HUES64 (cell line): ENCODE measurements around the gene ABHD16B.

ENCODE experiments used
- H3K27ac ChIP-seq: 2 replicates; pipeline ENCODE4 v1.7.0; 2013; ENCODE audit warnings: low read depth, low read length, inconsistent platforms
- H3K27me3 ChIP-seq: 2 replicates; pipeline ENCODE4 v1.6.1; 2013; ENCODE audit warnings: mild to moderate bottlenecking, low read length; ENCODE audit not compliant: insufficient read depth
- H3K36me3 ChIP-seq: 2 replicates; pipeline ENCODE4 v1.6.1; 2013; ENCODE audit warnings: mild to moderate bottlenecking, low read length; ENCODE audit not compliant: insufficient read depth
- H3K4me1 ChIP-seq: 2 replicates; pipeline ENCODE4 v1.6.1; 2013; ENCODE audit warnings: mild to moderate bottlenecking, low read length, moderate library complexity; ENCODE audit not compliant: insufficient read depth
- H3K4me3 ChIP-seq: 2 replicates; pipeline ENCODE4 v1.5.1; 2013; ENCODE audit warnings: mild to moderate bottlenecking, low read length, moderate library complexity
- H3K9ac ChIP-seq: 2 replicates; pipeline ENCODE4 v1.6.1; 2013; ENCODE audit warnings: mild to moderate bottlenecking, low read depth, low read length
- H3K9me3 ChIP-seq: 2 replicates; pipeline ENCODE4 v1.6.1; 2013; ENCODE audit warnings: low read depth, low read length; ENCODE audit not compliant: insufficient read depth
- WGBS: fragments of 150-250, 120-280 bp; methylation state at CpG from one replicate; pipeline ENCODE4 v1.1.7; 2013; ENCODE audit warnings: missing lambda C conversion rate; 5-methylcytosine and 5-hydroxymethylcytosine counted together

Gene ABHD16B

DNA sequence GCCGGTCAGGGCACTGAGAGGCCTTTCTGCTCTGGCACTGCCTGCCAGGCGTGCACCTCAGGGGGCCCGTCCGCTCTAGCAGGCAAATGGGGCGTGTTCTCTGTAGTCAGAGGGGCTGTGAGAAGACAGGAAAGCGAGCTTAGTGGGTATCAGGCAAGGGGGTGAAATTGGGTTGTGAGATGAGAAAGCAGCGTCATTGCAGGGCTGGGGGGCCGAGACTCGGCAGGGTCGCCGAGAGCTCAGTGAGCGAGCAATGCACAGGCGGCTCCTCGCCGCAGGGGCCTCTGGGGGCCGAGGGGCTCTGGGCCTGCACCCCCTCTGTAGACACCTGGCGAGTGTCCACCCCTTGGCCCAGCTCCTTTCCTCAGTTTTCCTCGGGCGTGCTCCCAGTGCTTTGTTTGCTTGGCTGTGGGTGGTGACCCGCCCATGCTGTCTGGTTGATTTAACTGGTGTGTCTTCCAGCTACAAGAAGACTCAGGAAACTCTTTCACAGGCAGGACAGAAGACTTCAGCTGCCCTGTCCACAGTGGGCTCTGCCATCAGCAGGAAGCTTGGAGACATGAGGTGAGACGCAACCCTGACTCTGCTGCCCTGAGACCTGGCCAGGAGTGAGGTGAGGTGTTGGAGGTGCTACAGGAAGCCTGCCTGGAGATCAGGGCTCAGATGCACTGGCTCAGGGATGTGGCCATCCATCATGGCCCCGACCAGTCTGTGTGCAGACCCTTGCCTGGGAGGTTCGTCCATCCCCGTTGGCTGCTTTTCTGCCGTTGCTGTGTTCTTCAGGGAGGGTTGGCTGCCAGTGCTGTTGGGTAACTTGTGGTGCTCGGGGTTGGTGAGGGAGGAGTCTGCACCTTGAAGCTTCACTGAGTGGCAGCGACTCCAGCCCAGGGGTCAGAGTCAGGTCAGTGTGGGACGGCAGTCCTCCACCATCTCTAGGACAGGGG is 21.2 kb downstream of the ABHD16B start:
- peaks cover 64% of the 10 kb centered on the region for H3K36me3 ChIP-seq
- no peak overlapping the region for H3K4me3 ChIP-seq
- no peak overlapping the region for H3K27ac ChIP-seq
- no peak overlapping the region for H3K9ac ChIP-seq
- no peaks in the 10 kb centered on the region for H3K4me1 ChIP-seq
- 94% methylated on average over 28 of the region's 28 CpGs for WGBS
- no peaks in the 10 kb centered on the region for H3K9me3 ChIP-seq
- no peaks in the 10 kb centered on the region for H3K27me3 ChIP-seq

DNA sequence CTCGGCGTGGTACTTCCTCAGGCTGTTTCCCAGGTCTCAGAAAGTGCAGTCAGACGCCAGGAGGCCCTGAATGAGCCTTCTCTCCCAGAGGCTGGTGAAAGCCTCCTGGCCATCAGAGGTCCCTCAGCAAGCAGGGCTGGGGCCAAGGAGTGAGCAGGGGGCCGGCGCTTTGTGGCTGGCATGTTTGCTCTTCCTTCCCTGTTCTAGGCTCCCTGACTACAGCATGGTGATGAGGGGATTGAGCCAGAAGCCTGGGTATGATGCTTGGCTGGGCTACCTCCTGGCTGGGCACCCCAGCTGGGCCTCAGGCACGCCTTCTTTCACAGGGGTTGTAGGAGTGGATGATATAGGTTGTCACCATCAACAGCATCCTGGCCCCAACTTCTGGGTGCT is 21.9 kb downstream of the ABHD16B start:
- Histone ChIP-seq H3K27me3 (no peaks in the 10 kb centered on the region), H3K36me3 (peaks cover 64% of the 10 kb centered on the region), H3K4me1 (no peaks in the 10 kb centered on the region), H3K27ac (no peak overlapping the region), H3K4me3 (no peak overlapping the region), H3K9ac (no peak overlapping the region), H3K9me3 (no peaks in the 10 kb centered on the region)
- WGBS, result 95% methylated on average over 6 of the region's 6 CpGs

GRCh38 chr20:63884506-63885263 is 23.4 kb downstream of the ABHD16B start:
- H3K27ac ChIP-seq, result no peak overlapping the region
- no peak overlapping the region for H3K9ac ChIP-seq
- no peak overlapping the region for H3K4me3 ChIP-seq
- 94% methylated on average over 21 of the region's 21 CpGs for WGBS
- no peaks in the 10 kb centered on the region for H3K9me3 ChIP-seq
- no peaks in the 10 kb centered on the region for H3K4me1 ChIP-seq
- peaks cover 69% of the 10 kb centered on the region for H3K36me3 ChIP-seq
- H3K27me3 ChIP-seq, result no peaks in the 10 kb centered on the region

DNA sequence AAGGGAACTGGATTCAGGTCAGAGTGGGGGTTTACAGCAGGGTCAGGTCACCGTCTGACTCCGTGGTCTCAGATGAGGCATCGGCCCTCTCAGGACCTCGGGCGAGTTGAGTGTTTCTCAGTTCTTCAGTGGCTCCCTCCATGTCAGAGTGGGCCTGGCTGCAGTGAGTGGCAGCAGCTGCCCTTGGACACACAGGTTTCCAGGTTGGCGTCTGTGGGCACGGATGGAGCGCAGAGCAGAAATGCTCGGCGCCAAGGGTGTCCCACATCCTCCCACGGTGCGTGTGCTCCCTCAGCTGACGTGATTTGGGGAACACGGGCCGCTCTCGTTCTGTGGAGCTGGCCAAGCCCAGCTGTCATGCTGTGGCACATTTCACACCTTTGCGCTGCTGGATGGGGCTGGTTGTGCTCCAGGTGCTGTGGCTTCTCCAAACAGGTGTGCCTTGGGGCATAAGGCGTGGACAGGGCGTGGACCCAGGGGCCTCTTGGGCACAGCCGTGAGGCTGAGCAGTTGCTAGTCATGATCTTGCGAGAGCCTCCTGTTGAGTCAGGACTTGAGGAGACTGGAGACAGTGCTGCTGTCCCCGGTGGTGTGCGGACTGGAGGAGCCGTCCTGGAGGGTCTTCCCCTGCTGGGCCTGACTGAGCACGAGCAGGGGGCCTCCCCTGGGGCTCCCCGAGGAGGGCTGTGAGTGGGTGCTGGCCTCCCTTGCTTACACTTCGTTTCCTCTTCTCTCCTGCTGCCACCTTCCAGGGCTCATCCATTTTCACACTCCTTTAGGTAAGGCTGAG is 24.2 kb downstream of the ABHD16B start:
- no peak overlapping the region for H3K27ac ChIP-seq
- peaks cover 77% of the 10 kb centered on the region for H3K36me3 ChIP-seq
- no peak overlapping the region for H3K4me3 ChIP-seq
- no peaks in the 10 kb centered on the region for H3K27me3 ChIP-seq
- 94% methylated on average over 27 of the region's 27 CpGs for WGBS
- H3K9ac ChIP-seq, result no peak overlapping the region; the same call in 1 of the 2 replicates
- no peaks in the 10 kb centered on the region for H3K9me3 ChIP-seq
- H3K4me1 ChIP-seq, result no peaks in the 10 kb centered on the region

DNA sequence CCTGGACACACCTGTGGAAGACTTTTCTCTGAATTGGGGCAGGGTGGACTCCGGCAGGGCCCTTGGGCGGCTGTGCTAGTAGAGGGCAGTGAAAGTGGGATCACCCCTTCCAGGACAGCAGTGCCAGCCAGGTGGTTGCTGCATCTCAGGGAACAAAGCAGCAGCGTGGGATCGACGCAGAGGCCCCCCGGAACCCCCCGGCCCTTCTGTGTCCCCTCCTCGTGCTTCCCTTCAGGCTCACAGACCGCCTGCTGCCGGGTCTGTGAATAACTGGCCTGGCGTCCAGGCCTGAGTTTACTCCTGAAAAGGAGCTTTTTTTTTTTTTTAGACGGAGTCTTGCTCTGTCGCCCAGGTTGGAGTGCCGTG is 24.7 kb downstream of the ABHD16B start:
- Histone ChIP-seq H3K36me3 (peaks cover 81% of the 10 kb centered on the region), H3K4me1 (no peaks in the 10 kb centered on the region), H3K27ac (no peak overlapping the region), H3K9me3 (no peaks in the 10 kb centered on the region), H3K4me3 (no peak overlapping the region), H3K9ac (no peak overlapping the region; the same call in 1 of the 2 replicates), H3K27me3 (no peaks in the 10 kb centered on the region)
- WGBS, result 95% methylated on average over 14 of the region's 14 CpGs

- no peak overlapping the region for H3K27ac ChIP-seq
- H3K9me3 ChIP-seq, result no peaks in the 10 kb centered on the region
- no peaks in the 10 kb centered on the region for H3K4me1 ChIP-seq
- 97% methylated on average over 11 of the region's 11 CpGs for WGBS
- no peak overlapping the region for H3K4me3 ChIP-seq
- peaks cover 81% of the 10 kb centered on the region for H3K36me3 ChIP-seq
- H3K27me3 ChIP-seq, result no peaks in the 10 kb centered on the region
- H3K9ac ChIP-seq, result no peak overlapping the region
These were observed 25.6 kb downstream of the ABHD16B start for GRCh38 chr20:63886921-63887320.

DNA sequence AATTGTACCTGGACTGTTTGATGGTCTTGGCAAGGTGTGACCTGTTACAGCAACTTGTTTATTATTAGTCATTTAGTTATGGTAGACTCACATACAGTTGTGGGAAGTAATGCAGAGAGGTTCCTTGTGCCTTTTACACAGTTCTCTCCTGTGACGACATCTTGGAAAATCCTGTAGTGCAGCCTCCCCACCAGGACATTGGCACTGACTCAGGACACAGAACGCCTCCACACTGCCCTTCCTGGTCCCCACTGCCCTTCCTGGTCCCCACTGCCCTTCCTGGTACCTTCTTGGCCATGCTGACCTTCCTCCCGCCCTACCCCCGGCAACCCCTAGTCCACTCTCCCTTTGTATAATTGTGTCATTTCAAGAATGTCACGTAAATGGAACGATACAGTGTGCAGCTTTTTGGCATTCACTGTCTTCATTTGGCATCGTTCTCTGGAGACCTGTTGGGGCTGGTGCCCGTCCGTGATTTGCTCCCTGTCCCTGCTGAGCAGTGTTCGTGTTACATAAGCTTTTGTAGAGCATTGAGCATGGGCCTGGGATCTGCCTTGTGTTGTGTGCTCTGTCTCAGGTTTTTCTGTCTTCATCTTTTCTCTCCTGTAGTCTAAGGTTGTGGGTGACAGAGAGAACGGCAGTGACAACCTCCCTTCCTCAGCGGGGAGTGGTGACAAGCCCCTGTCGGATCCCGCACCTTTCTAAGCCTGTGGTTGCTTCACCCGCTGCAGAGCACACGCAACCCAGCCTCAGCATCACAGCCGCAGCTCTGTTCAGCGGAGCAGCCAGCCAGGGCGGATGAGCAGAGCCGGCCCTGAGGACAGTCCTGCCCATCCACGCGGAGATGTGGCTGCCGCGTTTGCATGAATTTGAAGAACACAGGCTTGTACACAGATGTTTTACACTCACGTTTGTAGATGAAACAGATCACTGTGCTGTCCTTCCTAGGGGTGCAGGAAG is 28.2 kb downstream of the ABHD16B start:
- no peaks in the 10 kb centered on the region for H3K4me1 ChIP-seq
- H3K36me3 ChIP-seq, result peaks cover 56% of the 10 kb centered on the region
- no peak overlapping the region for H3K4me3 ChIP-seq
- H3K9ac ChIP-seq, result no peak overlapping the region
- H3K9me3 ChIP-seq, result no peaks in the 10 kb centered on the region
- no peak overlapping the region for H3K27ac ChIP-seq
- H3K27me3 ChIP-seq, result no peaks in the 10 kb centered on the region
- 95% methylated on average over 25 of the region's 25 CpGs for WGBS

GRCh38 chr20:63890201-63890576 is 28.9 kb downstream of the ABHD16B start:
- Histone ChIP-seq H3K9me3 (no peaks in the 10 kb centered on the region), H3K27me3 (no peaks in the 10 kb centered on the region), H3K36me3 (peaks cover 50% of the 10 kb centered on the region), H3K4me3 (no peak overlapping the region), H3K9ac (no peak overlapping the region), H3K4me1 (no peaks in the 10 kb centered on the region), H3K27ac (no peak overlapping the region)
- 96% methylated on average over 7 of the region's 7 CpGs for WGBS

DNA sequence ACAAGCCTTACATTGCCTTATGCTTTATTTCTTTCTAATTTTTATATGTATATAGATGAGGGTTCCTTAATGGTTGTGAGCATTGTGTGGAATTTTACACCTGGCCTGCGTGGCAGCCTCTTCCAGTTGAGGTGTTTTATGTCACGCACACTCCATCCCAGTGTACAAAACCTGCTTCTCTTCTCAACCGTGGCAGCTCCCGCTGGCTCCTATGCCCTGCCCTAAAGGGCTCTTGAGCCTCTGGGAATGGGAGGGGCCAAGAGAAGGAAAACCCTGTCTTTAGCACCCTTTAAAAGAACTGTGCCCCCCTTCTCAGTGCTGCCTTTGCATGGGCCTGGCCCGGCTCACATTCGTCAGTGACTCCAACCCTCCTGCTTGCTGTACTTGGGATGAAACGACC is 29.3 kb downstream of the ABHD16B start:
- no peak overlapping the region for H3K27ac ChIP-seq
- 95% methylated on average over 7 of the region's 7 CpGs for WGBS
- H3K9ac ChIP-seq, result no peak overlapping the region
- no peaks in the 10 kb centered on the region for H3K9me3 ChIP-seq
- no peaks in the 10 kb centered on the region for H3K4me1 ChIP-seq
- H3K27me3 ChIP-seq, result no peaks in the 10 kb centered on the region
- peaks cover 45% of the 10 kb centered on the region for H3K36me3 ChIP-seq
- H3K4me3 ChIP-seq, result no peak overlapping the region
